Testis (tissue), 3 donors: ENCODE data around the gene SEC61A1. TPM values are rescaled to one million over a fixed set of nuclear protein-coding genes. Genes with fewer than 3 reads are reported as not detected.

ENCODE experiments used
- DNase-seq: peaks from one replicate; pipeline ENCODE4 v3.0.0-alpha.2; 2019
- H3K27ac ChIP-seq, 2 donors: fragments of 200-600 bp; sonication (generic); one replicate each; pipeline ENCODE4 v1.5.1; 2019
- H3K27me3 ChIP-seq: fragments of 200-600 bp; sonication (generic); one replicate; pipeline ENCODE4 v1.5.1; 2019
- H3K36me3 ChIP-seq: fragments of 200-600 bp; sonication (generic); one replicate; pipeline ENCODE4 v1.5.1; 2017; ENCODE audit warnings: low read depth; ENCODE audit errors: missing control alignments
- H3K4me1 ChIP-seq: fragments of 200-600 bp; sonication (generic); one replicate; pipeline ENCODE4 v1.5.1; 2019
- H3K4me3 ChIP-seq, 2 donors: fragments of 200-600 bp; sonication (generic); one replicate each; pipeline ENCODE4 v1.5.1; 2017 to 2019
- H3K9me3 ChIP-seq: fragments of 200-600 bp; sonication (generic); one replicate; pipeline ENCODE4 v1.5.1; 2017
- CTCF ChIP-seq, 3 experiments: fragments of 450-650 bp in 2 of 3; fragments of 200-600 bp in 1 of 3; sonication (generic) in 1 of 3; IDR thresholded peaks; one replicate each; pipeline ENCODE4 v1.5.1; 2016 to 2019; ENCODE audit warnings: antibody characterized with exemption in 3 of 3, mild to moderate bottlenecking in 2 of 3, moderate library complexity in 1 of 3
- POLR2A ChIP-seq: fragments of 450-650 bp; IDR thresholded peaks from one replicate; pipeline ENCODE4 v1.6.1; 2017; ENCODE audit warnings: antibody characterized with exemption, mild to moderate bottlenecking, moderate library complexity
- WGBS, 2 donors: methylation state at CpG; one replicate each; pipeline ENCODE4 v1.1.5; 2018; 5-methylcytosine and 5-hydroxymethylcytosine counted together
- intact Hi-C: fragments of 100-400 bp; cut with DNase I; formaldehyde crosslinking; loops from one replicate; pipeline ENCODE4 v1.15.1; 2023; ENCODE audit warnings: low total_unique reads
- polyA plus RNA-seq: library from polyadenylated mRNA; stranded (reverse); fragments of 350-450 nt; fragmentation: Illumina TruSeq; extraction: RNeasy Lipid Tissue Mini Kit (QIAGEN cat#74804); gene quantifications from one replicate; pipeline ENCODE4 v1.2.3, GENCODE V29; 2014; ENCODE audit warnings: low read depth, low replicate concordance; ENCODE audit not compliant: insufficient read depth
- small RNA-seq, 2 donors: library from RNA; depleted of rRNA; stranded (forward); fragments of <200 nt; gene quantifications; one replicate each; pipeline ENCODE3, GENCODE V24; 2016
- total RNA-seq, 2 donors: library from RNA; depleted of rRNA; stranded (reverse); fragments of >200 nt; gene quantifications; one replicate each; pipeline ENCODE4 v1.2.3, GENCODE V29; 2016

SEC61A1 gene
- total and polyA plus RNA-seq, 3 donors from 2014 or later: 119 to 137 (median 129) TPM

- no peak for TF ChIP-seq CTCF (IDR thresholded peaks at IDR 0.05)
- TF ChIP-seq POLR2A: no peak
- intact Hi-C loops: no loop called here
- DNase-seq: no peak
- no peaks in the 10 kb centered on the region for H3K4me1 ChIP-seq
- 95 to 96% methylated on average over 5 of the region's 5 CpGs for WGBS, 2 donors
- no peaks in the 10 kb centered on the region for H3K9me3 ChIP-seq
- H3K36me3 ChIP-seq: no peaks in the 10 kb centered on the region
- no peaks in the 10 kb centered on the region for H3K27me3 ChIP-seq
- H3K4me3 ChIP-seq: no peak overlapping the region
- no peak overlapping the region for H3K27ac ChIP-seq
These were observed 58.9 kb downstream of the SEC61A1 start for GRCh38 chr3:128111147-128111546.

GRCh38 chr3:128112357-128112968 is 60.2 kb downstream of the SEC61A1 start:
- intact Hi-C loops: no loop called here
- WGBS, 2 donors: 86% methylated on average over 7 of the region's 7 CpGs
- Histone ChIP-seq H3K27me3 (no peaks in the 10 kb centered on the region), H3K27ac (no peak overlapping the region), H3K36me3 (no peaks in the 10 kb centered on the region), H3K4me1 (no peaks in the 10 kb centered on the region), H3K9me3 (no peaks in the 10 kb centered on the region), H3K4me3 (no peak overlapping the region)
- TF ChIP-seq CTCF (IDR thresholded peaks at IDR 0.05) (no peak), POLR2A (no peak)
- DNase-seq: no peak

- Histone ChIP-seq H3K9me3 (no peaks in the 10 kb centered on the region), H3K36me3 (no peaks in the 10 kb centered on the region), H3K4me3 (no peak overlapping the region), H3K27ac (no peak overlapping the region), H3K27me3 (no peaks in the 10 kb centered on the region), H3K4me1 (no peaks in the 10 kb centered on the region)
- 73 to 77% methylated on average over 9 of the region's 9 CpGs for WGBS, 2 donors
- TF ChIP-seq POLR2A (no peak), CTCF (IDR thresholded peaks at IDR 0.05) (no peak)
- intact Hi-C loops: no loop called here
- DNase-seq: no peak
These were observed 61.9 kb downstream of the SEC61A1 start for GRCh38 chr3:128113817-128114794.

Small RNAs within 50 kb of the gene (small RNA-seq; reads per million reads assigned to genes)
- 0.18 to 0.19 reads per million in 2 donors for gene RNU2-37P

Other genes starting within 250 kb of the SEC61A1 start
- gene MGLL, start 229.9 kb upstream of the SEC61A1 start, total RNA-seq: 10 to 100 TPM; 18.3 to 19.2 TPM
- 26.0 TPM for gene MGLL, start 229.9 kb upstream of the SEC61A1 start, polyA plus RNA-seq
- 1 to 10 TPM; 1.6 to 4.6 TPM for gene KBTBD12, start 137.2 kb upstream of the SEC61A1 start, total RNA-seq
- gene KBTBD12, start 137.2 kb upstream of the SEC61A1 start, polyA plus RNA-seq: 2.7 TPM
- gene RUVBL1, start 71.4 kb downstream of the SEC61A1 start, total RNA-seq: 10 to 100 TPM; 42.9 to 52.9 TPM
- 70.1 TPM for gene RUVBL1, start 71.4 kb downstream of the SEC61A1 start, polyA plus RNA-seq
- gene EEFSEC, start 101.0 kb downstream of the SEC61A1 start, total RNA-seq: 10 to 100 TPM; 35.4 TPM
- gene EEFSEC, start 101.0 kb downstream of the SEC61A1 start, polyA plus RNA-seq: 40.3 TPM